Lower leg skin (tissue), 4 donors: ENCODE results near the gene PLOD1. TPM values are rescaled to one million over a fixed set of nuclear protein-coding genes. Genes with fewer than 3 reads are reported as not detected.

Experiments used
- DNase-seq, 2 donors: peaks; one replicate each; pipeline ENCODE4 v3.0.0-alpha.2; 2019; ENCODE audit warnings: low spot score in 2 of 2
- H3K4me3 ChIP-seq: fragments of 200-600 bp; sonication (generic); 2 replicates; pipeline ENCODE4 v1.5.1; 2017; ENCODE audit warnings: mild to moderate bottlenecking, low read depth; ENCODE audit not compliant: poor library complexity, severe bottlenecking
- POLR2A ChIP-seq, 2 donors: fragments of 450-650 bp; IDR thresholded peaks; one replicate each; pipeline ENCODE4 v1.6.1; 2016 to 2017; ENCODE audit warnings: antibody characterized with exemption in 2 of 2, mild to moderate bottlenecking in 1 of 2, moderate library complexity in 1 of 2
- WGBS, 2 donors: methylation state at CpG; one replicate each; pipeline ENCODE4 v1.1.5; 2018; 5-methylcytosine and 5-hydroxymethylcytosine counted together
- intact Hi-C: fragments of 100-400 bp; cut with DNase I; formaldehyde crosslinking; loops from one replicate; pipeline ENCODE4 v1.15.0; 2023; ENCODE audit warnings: low total_unique reads
- total RNA-seq, 4 donors: library from RNA; depleted of rRNA; stranded (reverse); fragments of >200 nt; gene quantifications; one replicate each; pipeline ENCODE4 v1.1.0, GENCODE V29; 2016
- TF ChIP-seq, protein P1 (sequence below), 3 donors: fragments of 450-650 bp; IDR thresholded peaks; one replicate each; pipeline ENCODE4 v1.5.1; 2016; ENCODE audit warnings: antibody characterized with exemption in 3 of 3, mild to moderate bottlenecking in 3 of 3, moderate library complexity in 2 of 3

Gene PLOD1
- total RNA-seq, 4 donors from 2014 or later: 26.5 to 54.0 (median 41.3) TPM

DNA sequence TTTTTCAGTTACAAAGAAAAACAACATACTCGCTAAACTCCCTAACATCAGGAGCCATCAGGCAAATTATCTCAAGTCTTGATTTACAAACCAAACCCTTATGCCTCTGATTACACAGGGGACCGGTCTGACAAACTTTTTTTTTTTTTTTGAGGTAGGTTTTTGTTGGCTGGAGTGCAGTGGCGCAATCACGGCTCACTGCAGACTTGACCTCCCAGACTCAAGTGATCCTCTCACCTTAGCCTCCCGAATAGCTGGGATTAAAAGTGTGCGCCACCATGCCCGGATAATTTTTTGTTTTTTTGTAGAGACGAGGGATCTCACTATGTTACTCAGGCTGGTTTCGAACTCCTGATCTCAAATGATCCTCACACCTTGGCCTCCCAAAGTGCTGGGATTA, 81.0 kb downstream of the PLOD1 start:
- H3K4me3 ChIP-seq: no peak overlapping the region
- WGBS, 2 donors: 87 to 92% methylated on average over 9 of the region's 9 CpGs
- no peak for DNase-seq
- TF ChIP-seq POLR2A (IDR thresholded peaks at IDR 0.05): no peak
- TF ChIP-seq, protein P1, sequence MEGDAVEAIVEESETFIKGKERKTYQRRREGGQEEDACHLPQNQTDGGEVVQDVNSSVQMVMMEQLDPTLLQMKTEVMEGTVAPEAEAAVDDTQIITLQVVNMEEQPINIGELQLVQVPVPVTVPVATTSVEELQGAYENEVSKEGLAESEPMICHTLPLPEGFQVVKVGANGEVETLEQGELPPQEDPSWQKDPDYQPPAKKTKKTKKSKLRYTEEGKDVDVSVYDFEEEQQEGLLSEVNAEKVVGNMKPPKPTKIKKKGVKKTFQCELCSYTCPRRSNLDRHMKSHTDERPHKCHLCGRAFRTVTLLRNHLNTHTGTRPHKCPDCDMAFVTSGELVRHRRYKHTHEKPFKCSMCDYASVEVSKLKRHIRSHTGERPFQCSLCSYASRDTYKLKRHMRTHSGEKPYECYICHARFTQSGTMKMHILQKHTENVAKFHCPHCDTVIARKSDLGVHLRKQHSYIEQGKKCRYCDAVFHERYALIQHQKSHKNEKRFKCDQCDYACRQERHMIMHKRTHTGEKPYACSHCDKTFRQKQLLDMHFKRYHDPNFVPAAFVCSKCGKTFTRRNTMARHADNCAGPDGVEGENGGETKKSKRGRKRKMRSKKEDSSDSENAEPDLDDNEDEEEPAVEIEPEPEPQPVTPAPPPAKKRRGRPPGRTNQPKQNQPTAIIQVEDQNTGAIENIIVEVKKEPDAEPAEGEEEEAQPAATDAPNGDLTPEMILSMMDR (IDR thresholded peaks at IDR 0.05): no peak
- intact Hi-C loops: no loop called here

DNA sequence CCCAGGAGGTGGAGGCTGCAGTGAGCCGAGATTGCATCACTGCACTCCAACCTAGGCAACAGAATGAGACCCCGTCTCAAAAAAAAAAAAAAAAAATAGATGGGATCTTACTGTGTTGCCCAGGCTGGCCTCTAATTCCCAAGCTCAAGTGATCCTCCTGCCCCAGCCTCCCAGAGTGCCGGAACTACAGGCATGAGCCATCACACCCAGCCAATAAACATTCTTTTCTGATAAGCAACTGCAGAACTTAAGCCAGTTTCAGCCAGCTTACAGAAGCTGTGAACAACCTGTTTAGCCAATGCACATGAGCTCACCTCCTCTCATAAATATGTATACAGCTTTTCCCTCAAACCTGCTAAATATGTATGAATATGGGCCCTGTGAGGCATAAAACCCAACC, 81.7 kb downstream of the PLOD1 start:
- WGBS, 2 donors: 76 to 84% methylated on average over 3 of the region's 3 CpGs
- no peak overlapping the region for H3K4me3 ChIP-seq
- TF ChIP-seq POLR2A (IDR thresholded peaks at IDR 0.05): no peak
- TF ChIP-seq, protein P1 (IDR thresholded peaks at IDR 0.05): no peak
- DNase-seq: no peak
- intact Hi-C loops: no loop called here

DNA sequence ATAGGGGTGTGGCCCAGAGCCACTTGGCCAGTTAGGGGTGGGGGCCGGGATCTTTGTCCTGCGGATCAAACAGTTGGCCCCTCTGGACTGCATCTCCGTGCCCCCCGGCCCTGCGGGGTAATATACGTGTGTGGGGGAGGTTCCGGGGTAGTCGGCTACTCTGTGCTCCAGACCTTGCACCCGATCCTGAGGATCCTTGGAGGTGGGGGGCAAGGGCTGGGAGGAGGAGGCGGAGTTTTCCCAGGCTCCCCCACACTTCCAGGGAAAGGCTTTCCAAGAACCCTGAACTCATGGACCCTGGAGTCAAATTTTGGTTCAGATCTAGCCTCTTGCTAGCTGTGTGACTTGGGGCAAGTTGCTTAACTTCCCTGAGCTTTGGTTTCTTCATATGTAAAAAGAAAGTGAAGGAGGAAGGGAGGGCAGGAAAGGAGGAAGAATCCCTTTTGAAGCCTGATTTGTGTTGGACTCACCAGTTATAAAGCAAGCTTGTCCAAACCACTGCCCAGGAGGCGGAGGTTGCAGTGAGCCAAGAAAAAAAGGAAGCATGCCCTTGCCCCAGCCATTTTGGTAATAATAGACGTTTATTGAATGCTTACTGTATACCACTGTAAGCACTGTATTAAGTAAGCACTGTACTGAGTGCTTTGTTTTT, 85.5 kb downstream of the PLOD1 start:
- intact Hi-C loops: no loop called here
- peak in 1 of 2 donors; percentile 23 for DNase-seq
- H3K4me3 ChIP-seq: peak overlapping the region; percentile 39
- TF ChIP-seq, protein P1 (IDR thresholded peaks at IDR 0.05): no peak
- no peak for TF ChIP-seq POLR2A (IDR thresholded peaks at IDR 0.05)
- 8 to 13% methylated on average over 9 to 12 of the region's 12 CpGs for WGBS, 2 donors

DNA sequence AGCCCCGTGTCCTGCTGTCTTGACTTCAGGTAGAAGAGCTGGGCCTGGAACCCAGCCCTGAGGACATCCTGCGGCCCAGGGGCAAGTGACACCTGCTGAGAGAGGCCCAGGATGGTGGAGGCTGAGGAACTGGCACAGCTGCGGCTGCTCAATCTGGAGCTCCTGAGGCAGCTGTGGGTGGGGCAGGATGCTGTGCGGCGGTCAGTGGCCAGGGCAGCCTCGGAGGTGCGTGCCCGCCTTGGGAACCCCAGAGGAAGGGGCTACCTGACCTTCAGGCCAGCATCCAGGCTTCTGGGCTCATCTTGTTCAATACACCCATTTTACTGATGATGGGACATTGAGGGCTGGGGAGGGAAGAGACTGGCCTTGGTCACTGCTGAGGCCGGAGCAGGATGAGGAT, 87.1 kb downstream of the PLOD1 start:
- 87 to 90% methylated on average over 6 to 9 of the region's 9 CpGs for WGBS, 2 donors
- no peak for DNase-seq
- TF ChIP-seq, protein P1 (IDR thresholded peaks at IDR 0.05): no peak
- no peak for TF ChIP-seq POLR2A (IDR thresholded peaks at IDR 0.05)
- intact Hi-C loops: no loop called here
- no peak overlapping the region for H3K4me3 ChIP-seq

DNA sequence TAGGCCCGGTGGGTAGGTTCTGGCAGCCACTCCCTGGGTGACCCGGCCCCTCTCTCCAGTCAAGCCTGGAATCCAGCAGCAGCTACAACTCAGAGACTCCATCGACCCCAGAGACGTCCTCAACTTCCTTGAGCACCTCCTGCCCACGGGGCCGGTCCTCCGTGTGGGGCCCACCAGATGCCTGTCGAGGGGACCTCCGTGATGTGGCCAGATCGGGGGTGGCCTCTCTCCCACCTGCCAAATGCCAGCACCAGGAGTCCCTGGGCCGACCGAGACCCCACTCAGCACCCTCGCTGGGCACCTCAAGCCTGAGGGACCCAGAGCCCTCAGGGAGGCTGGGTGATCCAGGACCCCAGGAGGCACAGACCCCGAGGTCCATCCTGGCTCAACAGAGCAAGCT, 87.5 kb downstream of the PLOD1 start:
- WGBS, 2 donors: 95% methylated on average over 10 to 13 of the region's 14 CpGs
- intact Hi-C loops: no loop called here
- H3K4me3 ChIP-seq: no peak overlapping the region
- no peak for DNase-seq
- TF ChIP-seq, protein P1 (IDR thresholded peaks at IDR 0.05): no peak
- TF ChIP-seq POLR2A (IDR thresholded peaks at IDR 0.05): no peak

Other genes with a start within 250 kb of the PLOD1 start
- gene DRAXIN, start 243.0 kb upstream of the PLOD1 start, total RNA-seq: under 1 TPM in 3 of 4 donors, not detected in 1; 0.15 to 0.52 (median 0.36) TPM
- gene AGTRAP, start 198.6 kb upstream of the PLOD1 start, total RNA-seq: 10 to 100 TPM; 26.3 to 62.3 (median 40.2) TPM
- 1 to 10 TPM in 2 of 4 donors, not detected in 2; 1.6 to 2.8 TPM for gene C1orf167, start 172.5 kb upstream of the PLOD1 start, total RNA-seq
- 10 to 100 TPM; 25.9 to 41.8 (median 33.0) TPM for gene MTHFR, start 128.8 kb upstream of the PLOD1 start, total RNA-seq
- gene CLCN6, start 128.5 kb upstream of the PLOD1 start, total RNA-seq: 10 to 100 TPM in 2 of 4 donors, 1 to 10 TPM in 2; 7.0 to 12.4 (median 10.9) TPM
- not detected for gene NPPA, start 86.9 kb upstream of the PLOD1 start, total RNA-seq
- gene NPPB, start 75.8 kb upstream of the PLOD1 start, total RNA-seq: not detected
- 100 to 1,000 TPM in 3 of 4 donors, 10 to 100 TPM in 1; 93.7 to 115 (median 103) TPM for gene KIAA2013, start 8.3 kb upstream of the PLOD1 start, total RNA-seq
- 100 to 1,000 TPM; 104 to 125 (median 111) TPM for gene MFN2, start 45.7 kb downstream of the PLOD1 start, total RNA-seq
- 10 to 100 TPM; 27.3 to 33.2 (median 30.1) TPM for gene MIIP, start 84.8 kb downstream of the PLOD1 start, total RNA-seq
- gene TNFRSF8, start 128.6 kb downstream of the PLOD1 start, total RNA-seq: 1 to 10 TPM in 3 of 4 donors, under 1 TPM in 1; 0.72 to 4.1 (median 1.9) TPM
- 10 to 100 TPM in 3 of 4 donors, 1 to 10 TPM in 1; 8.5 to 33.1 (median 16.3) TPM for gene TNFRSF1B, start 232.3 kb downstream of the PLOD1 start, total RNA-seq